ENCODE data around the gene EML1. TPM values are rescaled to one million over a fixed set of nuclear protein-coding genes. Genes with fewer than 3 reads are reported as not detected.

The EML1 gene
- total RNA-seq, 1 donor from 2014 or later = 0.39 TPM

- intact Hi-C loops (cut with micrococcal nuclease) = no loop called here
These were observed 29.7 kb downstream of the EML1 start for GRCh38 chr14:99822800-99823455.

DNA sequence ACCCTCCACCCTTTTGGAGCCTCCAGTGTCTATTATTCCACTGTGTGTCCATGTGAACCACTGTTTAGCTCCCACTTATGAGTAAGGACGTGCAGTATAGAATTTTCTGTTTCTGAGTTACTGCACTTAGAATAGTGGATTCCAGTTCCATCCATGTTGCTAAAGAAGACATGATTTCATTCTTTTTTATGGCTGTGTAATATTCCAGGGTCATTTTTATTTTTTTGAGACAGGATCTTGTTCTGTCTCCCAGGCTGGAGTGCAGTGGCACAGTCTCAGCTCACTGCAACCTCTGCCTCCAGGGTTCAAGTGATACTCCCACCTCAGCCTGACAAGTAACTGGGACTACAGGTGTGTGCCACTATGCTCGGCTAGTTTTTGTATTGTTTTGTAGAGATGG, 31.6 kb downstream of the EML1 start:
- intact Hi-C loops (cut with micrococcal nuclease) = no loop called here

DNA sequence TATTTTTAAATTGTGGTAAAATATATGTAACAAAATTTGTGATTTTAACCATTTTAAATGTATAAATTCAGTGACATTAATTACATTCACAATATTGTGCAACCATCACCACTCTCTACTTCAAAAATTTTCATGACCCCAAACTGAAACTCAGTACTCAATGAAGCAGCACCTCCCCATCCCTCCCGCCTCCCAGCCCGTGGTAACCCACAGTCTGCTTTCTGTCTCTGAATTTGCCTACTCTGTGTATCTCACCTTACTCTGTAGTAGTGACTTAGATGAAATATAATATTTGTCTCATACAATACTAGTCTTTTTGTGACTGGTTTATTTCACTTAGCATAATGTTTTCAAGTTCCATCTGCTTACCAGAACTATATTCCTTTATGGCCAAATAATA, 36.2 kb downstream of the EML1 start:
- intact Hi-C loops (cut with micrococcal nuclease) = no loop called here

DNA sequence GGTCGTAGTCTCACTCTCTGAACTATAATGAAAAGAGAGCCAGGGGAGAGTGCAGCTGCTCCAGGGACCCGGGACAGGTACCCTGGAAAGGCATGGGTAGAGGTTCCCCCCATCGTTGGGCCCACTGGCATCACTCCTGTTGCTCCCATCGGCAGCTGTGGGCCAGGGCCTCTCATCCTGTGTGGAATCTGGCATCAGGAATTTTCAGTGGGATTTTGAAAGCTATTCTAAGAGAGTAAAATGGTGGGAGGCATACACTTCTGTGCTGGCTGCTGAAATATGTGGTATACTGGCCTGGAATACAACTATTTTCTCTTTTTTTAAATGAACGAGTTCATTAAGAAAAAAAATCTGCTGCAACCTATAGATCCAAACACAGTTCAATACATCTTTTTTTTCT, 38.1 kb downstream of the EML1 start:
- intact Hi-C loops (cut with micrococcal nuclease) = no loop called here

DNA sequence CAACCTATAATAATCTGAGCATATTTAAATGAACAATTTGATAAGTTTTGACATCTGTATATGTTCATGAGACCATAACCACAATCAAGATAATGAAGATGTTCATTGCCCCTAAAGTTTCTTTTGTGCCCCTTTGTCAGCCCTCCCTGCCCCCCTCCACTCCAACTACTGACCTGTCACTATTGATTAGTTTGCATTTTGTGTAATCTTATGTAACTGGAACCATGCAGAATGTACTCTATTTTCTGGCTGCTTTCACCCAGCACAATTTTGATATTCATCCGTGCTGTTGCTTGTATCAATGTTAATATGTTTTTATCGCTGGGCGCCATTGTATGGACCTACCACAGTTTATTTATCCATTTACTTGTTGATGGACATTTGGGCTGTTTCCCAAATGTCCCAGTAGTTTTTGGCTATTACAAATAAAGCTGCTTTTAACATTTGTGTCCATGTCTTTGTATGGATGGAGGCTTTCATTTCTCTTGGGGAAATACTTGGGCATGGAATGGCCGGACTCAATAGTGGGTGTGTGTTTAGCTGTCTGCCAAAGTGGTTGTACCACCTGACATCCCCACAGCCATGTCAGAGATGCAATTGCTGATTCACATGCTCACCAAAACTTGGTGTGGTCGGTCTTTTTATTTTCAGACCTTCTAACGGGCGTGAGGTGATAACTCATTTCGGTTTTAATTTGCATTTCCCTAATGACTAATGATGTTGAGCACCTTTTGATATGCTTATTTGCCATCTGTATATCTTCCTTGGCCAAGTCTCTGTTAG, 38.9 kb downstream of the EML1 start:
- intact Hi-C loops (cut with micrococcal nuclease) = no loop called here

DNA sequence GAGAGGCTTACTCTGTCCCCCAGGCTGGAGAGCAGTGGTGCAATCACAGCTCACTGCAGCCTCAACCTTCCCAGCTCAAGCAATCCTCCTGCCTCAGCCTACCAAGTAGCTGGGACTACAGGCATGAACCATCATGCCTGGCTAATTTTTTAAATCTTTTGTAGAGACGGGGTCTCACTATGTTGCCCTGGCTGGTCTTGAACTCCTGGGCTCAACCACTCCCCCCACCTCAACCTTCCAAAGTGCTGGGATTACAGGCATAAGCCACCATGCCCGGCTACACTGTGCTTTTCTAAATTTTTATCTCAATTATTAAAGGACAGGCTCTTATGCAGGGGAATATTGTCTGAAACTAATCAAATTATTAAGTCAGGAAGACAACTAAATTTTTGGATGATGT, 44.6 kb downstream of the EML1 start:
- intact Hi-C loops (cut with micrococcal nuclease) = no loop called here

- intact Hi-C loops (cut with micrococcal nuclease) = no loop called here
These were observed 45.5 kb downstream of the EML1 start for GRCh38 chr14:99838639-99839134.

DNA sequence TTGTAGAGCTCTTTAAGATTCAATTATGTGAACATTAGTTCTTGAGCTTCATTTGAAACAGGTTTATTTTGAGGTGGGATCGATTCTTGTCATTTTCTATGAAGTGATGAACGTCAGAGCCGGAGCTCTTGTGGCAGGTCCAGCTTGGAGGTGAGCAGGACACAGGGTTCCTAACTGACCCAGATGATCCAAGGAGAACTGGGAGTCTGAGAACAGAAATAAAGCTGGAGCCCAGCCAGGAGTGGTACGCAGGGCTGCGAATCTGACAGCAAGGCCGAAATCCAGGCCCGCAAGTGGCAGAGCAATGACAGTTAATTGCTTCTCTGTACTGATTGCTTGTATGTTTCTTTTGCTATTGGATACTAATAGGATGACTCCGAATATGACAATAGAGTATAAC, 46.5 kb downstream of the EML1 start:
- intact Hi-C loops (cut with micrococcal nuclease) = no loop called here

- intact Hi-C loops (cut with micrococcal nuclease) = no loop called here
These were observed 47.1 kb downstream of the EML1 start for GRCh38 chr14:99840265-99840664.

DNA sequence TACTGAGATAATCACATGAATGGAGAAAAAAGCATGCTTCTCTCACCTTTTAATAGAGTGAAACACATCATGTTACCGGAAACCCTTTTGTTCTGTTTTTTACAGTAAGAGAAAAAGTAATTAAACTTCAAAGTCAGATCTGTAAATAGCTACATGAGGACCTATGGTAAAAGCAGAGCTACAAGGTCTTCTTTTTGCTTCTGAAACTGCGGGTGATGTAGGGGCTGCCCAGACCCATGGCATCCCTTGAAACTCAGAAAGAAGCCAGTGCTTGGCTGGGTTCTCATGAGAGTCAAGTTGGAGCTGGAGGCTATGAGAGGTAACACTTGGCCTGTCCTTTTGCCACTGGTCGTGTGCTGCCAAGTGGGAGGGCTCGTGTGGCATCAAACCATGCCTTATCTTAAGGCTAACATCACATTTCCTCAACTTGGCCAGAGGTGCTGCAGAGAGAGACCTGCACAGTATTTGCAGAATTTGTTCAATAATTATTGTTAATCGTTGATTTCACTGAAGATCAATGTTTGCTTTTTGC, 47.6 kb downstream of the EML1 start:
- intact Hi-C loops (cut with micrococcal nuclease) = no loop called here

- intact Hi-C loops (cut with micrococcal nuclease) = no loop called here
These were observed 48.3 kb downstream of the EML1 start for GRCh38 chr14:99841436-99842071.

GRCh38 chr14:99842141-99842540, 48.9 kb downstream of the EML1 start:
- intact Hi-C loops (cut with micrococcal nuclease) = no loop called here

- intact Hi-C loops (cut with micrococcal nuclease) = no loop called here
These were observed 53.6 kb downstream of the EML1 start for GRCh38 chr14:99846808-99847207.

GRCh38 chr14:99850709-99851108, 57.5 kb downstream of the EML1 start:
- intact Hi-C loops (cut with micrococcal nuclease) = no loop called here

DNA sequence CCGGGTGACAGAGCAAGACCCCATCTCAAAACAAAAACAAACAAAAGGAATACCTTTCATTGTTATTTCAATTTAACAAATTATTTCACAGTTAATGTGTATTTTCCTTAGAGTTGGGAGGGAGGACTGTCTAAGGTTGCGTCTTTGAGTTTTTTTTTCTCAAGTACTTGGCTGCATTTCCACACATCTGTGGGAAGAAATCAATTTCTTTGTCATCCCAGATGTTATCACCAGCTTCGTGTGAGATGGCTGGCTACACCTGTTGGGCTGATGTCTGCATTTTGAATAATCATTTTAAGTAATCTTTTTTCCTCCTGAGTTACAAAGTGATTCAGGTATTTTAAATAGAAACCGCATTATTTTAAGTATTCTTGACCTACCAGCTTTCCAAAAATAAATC, 59.4 kb downstream of the EML1 start:
- intact Hi-C loops (cut with micrococcal nuclease) = no loop called here

- intact Hi-C loops (cut with micrococcal nuclease) = no loop called here
These were observed 60.0 kb downstream of the EML1 start for GRCh38 chr14:99853206-99853605.

DNA sequence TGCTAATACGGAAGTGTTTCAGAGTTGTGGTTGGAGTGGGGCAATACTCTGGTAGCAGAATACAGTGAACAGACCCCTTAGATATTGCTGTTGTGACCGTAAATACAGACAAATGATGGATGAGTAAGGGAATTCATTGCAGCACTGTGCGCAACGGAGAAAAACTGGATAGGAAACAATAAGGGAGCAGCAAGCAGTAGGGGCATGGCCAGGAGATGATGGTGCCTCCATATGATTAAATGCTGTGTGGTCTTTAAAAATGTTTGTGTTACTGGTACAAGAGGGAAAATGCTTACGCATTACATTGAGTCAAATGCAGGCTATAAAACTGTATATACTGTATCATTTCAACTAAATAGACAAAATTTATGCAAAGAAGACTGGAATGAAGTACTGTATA, 61.6 kb downstream of the EML1 start:
- intact Hi-C loops (cut with micrococcal nuclease) = no loop called here

DNA sequence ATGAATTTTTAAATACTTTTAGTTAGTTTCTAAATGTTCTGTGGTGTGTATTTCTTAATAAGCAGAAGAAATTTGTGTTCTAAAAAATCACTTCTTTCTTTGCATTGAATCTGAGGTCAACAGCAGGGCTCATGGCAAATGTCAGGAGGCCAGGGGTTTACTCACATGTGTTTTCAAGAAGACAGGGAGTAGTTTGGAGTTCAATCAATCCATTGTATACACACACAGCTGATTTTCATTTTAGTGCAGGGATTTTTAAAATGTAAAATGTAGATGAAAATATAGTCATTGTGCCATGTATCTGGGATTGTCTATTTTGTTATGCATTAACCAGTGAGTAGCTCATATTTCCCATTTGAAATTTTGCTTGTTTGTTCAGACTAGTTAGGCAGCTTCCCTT, 62.1 kb downstream of the EML1 start:
- intact Hi-C loops (cut with micrococcal nuclease) = no loop called here

DNA sequence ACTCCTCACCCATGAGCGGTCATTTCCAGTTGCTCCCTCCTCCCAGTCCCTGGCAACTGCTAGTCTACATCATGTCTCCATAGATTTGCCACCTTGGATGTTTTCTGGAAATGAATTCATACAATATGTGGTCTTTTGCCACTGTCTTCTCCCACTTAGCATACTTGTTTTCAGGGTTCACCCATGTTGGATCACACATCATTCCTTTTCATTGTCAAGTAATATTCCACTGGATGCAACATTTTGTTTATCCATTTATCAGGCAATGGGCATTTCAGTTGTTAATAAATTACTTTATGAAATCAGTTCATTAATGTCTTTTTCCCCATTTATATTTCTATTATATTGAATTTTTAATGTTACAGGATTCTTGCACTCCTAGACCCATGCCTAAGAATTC, 64.3 kb downstream of the EML1 start:
- intact Hi-C loops (cut with micrococcal nuclease) = no loop called here

- intact Hi-C loops (cut with micrococcal nuclease) = no loop called here
These were observed 67.0 kb downstream of the EML1 start for GRCh38 chr14:99860219-99860618.

DNA sequence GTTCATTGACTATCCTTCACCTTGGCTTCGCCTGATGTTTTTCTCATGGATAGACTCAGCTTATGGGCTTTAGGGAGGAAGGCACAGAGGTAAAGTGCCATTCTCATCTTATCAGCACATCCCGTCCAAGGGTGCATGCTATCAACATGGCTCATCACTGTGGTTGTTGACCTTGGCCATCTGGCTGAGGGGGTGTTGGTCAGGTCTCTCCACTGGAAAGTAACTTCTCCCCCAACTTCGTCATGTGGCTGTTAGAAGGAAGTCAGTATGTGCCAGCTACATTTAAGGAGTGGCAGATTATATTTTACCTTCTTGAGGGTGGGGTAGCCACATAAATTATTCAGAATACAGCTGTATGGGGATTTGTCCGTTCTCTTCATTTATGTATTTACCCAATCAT, 68.9 kb downstream of the EML1 start:
- intact Hi-C loops (cut with micrococcal nuclease) = no loop called here

- intact Hi-C loops (cut with micrococcal nuclease) = no loop called here
These were observed 69.8 kb downstream of the EML1 start for GRCh38 chr14:99863059-99863458.
